Uterine smooth muscle cell (primary cell): ENCODE measurements around the gene LIPN. TPM values are rescaled to one million over a fixed set of nuclear protein-coding genes. Genes with fewer than 3 reads are reported as not detected.

Source experiments
- total RNA-seq: library from RNA; depleted of rRNA; stranded (reverse); fragments of >200 nt; gene quantifications from 2 replicates; pipeline ENCODE4 v1.2.3, GENCODE V29; 2014

Gene LIPN
- total RNA-seq = not detected in 2 replicates

GRCh38 chr10:88759366-88760101, at the start of gene LIPN:
LIPN (plus strand) TSS chr10:88760020; CDS start chr10:88761406, 1,386 bp downstream.

GRCh38 chr10:88802523-88803285, 42.9 kb downstream of the LIPN start, which contains the start of gene LIPM:
LIPM (plus strand) TSS chr10:88802730; CDS start chr10:88802897, 167 bp downstream.

Other genes with a start within 250 kb of the LIPN start
- 10.2 and 13.2 TPM in 2 replicates for gene RNLS, start 176.7 kb upstream of the LIPN start, total RNA-seq
- gene LIPJ, start 173.3 kb upstream of the LIPN start, total RNA-seq = not detected in 2 replicates
- not detected in 2 replicates for gene LIPF, start 95.6 kb upstream of the LIPN start, total RNA-seq
- not detected in 2 replicates for gene LIPK, start 53.8 kb upstream of the LIPN start, total RNA-seq
- gene LIPM, start 42.7 kb downstream of the LIPN start, total RNA-seq = not detected in 2 replicates
- 0.12 TPM in 1 of 2 replicates, not detected in the other for gene ANKRD22, start 91.8 kb downstream of the LIPN start, total RNA-seq
- gene STAMBPL1, start 120.2 kb downstream of the LIPN start, total RNA-seq = 34.0 and 53.5 TPM in 2 replicates
- 87.2 and 450 TPM in 2 replicates for gene ACTA2, start 192.8 kb downstream of the LIPN start, total RNA-seq
- gene FAS, start 230.8 kb downstream of the LIPN start, total RNA-seq = 59.2 and 80.0 TPM in 2 replicates